Breast epithelium (tissue), 3 donors: Measurements from ENCODE around the gene CASK.

ENCODE experiments used
- CTCF ChIP-seq, 3 donors: fragments of 450-650 bp; IDR thresholded peaks; one replicate each; pipeline ENCODE4 v1.5.1; 2016 to 2017; ENCODE audit warnings: antibody characterized with exemption in 3 of 3, mild to moderate bottlenecking in 3 of 3, moderate library complexity in 3 of 3
- POLR2A ChIP-seq: fragments of 450-650 bp; IDR thresholded peaks from one replicate; pipeline ENCODE4 v1.6.1; 2016; ENCODE audit warnings: antibody characterized with exemption, mild to moderate bottlenecking, moderate library complexity
- POLR2AphosphoS5 ChIP-seq, 3 donors: sonication (generic); formaldehyde crosslinking; IDR thresholded peaks; one replicate each; pipeline ENCODE4 v1.6.1; 2017; ENCODE audit warnings: antibody characterized with exemption in 3 of 3

- TF ChIP-seq CTCF (IDR thresholded peaks at IDR 0.05) (no peak), POLR2A (no peak), POLR2AphosphoS5 (IDR thresholded peaks at IDR 0.05) (no peak)
Measured at GRCh38 chrX:41470706-41471105, 452.6 kb downstream of the CASK start.
